NK-92 treated with Interleukin-12 subunit alpha and Interleukin-12 subunit beta, amount 100 ng/mL, for 24 hours (cell line): Measurements from ENCODE around the gene FBXO36.

Experiments used
- DNase-seq: peaks from one replicate; lab custom pipeline; 2025; lab: John Stamatoyannopoulos, UW

The FBXO36 gene

DNA sequence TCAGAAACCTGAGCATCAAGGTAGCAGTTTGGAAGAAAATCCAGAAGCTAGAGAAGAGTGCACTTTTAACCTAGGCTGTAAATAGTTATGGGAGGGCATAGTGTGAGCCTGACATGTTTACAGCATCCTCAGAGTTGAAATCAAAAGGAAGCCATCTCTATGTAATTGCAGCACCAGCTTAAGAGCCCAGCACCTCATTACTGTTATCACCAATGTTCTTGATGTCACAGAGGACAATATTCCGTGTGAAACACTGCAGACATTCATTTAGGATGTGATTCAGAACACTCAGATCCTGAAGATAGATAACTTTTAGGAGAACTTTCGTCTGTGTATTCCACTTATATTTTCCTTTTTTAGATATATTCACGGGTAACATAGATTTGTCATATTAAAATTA is 48.1 kb downstream of the FBXO36 start:
- no peak for DNase-seq

DNA sequence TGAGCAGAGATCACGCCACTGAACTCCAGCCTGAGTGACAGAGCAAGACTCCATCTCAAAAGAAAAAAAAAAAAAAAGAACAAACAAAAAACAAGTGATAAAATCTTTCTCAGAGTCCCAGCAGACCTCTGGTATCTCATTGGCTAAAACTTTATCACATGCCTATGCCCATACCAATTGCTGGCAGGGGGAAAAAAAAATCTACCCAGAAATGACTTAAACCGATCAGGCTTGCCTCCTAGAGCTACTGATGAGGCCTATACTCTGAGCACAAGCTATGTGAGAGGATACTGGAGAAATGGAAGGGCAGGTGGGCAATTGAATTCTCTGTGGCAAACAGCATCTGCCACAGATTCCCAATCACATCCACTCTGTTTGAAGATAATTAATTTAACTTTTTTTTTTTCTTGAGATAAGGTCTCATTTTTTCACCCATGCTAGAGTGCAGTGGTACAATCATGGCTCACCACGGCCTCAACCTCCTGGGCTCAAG is 49.0 kb downstream of the FBXO36 start:
- no peak for DNase-seq

DNA sequence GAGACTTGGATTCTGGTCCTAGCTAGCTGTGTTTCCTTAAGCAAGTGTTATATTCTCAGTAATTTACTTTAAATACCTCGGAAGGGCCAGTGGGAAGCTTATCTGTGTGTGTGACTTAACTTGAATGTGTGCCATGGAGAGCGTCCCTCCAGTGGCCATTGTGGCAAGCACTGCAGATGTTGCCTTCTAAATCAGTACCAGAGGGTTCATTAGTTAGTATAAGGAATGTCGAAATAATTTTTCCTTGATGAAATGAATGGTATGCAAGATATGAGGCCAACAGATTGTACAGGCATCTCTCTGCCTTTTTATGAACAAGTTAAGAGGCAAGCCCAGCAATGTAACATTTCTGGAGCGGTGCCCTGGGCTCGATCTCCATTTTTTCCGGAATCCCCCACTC is 52.0 kb downstream of the FBXO36 start:
- no peak for DNase-seq

DNA sequence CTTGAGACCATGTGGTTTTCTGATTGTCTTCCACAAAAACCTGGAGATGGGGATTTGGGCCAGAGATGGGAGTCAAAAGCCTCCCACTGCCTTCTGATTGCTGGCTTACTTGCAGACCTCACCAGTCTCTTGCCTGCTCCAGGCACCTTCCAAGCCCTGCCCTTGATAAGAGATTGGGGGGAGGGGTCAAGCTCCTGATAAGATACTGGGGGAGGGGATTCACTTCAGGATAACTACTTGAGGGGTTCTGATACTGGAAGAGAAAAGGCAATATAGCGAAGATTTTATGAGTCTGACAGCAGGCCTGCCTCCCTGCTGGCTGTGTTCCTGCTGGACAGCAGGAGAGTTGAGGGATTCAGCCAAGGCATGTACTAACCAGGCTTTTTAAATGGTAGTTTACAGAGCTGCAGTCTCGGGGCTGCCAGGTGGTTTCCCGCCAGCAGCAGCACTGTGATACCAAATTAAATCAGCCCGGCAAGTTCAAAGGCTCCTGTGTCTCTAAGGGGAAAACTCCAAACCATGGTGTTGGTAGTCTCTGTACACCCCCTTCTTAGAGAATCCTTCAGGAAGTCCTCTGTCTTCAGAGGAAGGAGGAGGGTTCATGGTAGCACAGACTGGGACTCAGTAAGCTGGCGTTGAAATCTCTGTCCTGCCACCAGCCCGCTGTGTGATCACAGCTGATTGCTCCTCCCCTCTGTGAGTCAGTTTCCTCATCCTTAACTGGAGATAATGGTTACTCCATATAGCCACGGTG is 58.3 kb downstream of the FBXO36 start:
- no peak for DNase-seq

DNA sequence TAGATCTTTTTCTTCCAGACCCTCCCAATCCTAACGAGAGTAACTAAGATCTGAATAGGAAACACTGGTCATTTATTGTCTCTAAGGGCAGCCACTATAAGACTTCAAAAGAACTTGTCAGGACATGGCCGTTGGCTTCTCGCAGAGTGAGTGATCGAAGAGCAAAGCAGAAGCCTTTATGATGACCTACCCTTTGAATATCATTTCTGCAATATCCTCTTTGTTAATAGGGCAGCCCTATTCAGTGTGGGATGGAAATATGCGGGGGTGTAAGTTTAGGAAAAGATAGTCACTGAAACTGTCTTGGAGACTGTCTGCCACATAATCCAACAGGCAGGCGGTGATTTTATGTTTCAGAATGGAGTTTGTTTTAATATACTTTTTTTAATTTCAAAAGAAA is 70.9 kb downstream of the FBXO36 start:
- DNase-seq, result no peak

DNA sequence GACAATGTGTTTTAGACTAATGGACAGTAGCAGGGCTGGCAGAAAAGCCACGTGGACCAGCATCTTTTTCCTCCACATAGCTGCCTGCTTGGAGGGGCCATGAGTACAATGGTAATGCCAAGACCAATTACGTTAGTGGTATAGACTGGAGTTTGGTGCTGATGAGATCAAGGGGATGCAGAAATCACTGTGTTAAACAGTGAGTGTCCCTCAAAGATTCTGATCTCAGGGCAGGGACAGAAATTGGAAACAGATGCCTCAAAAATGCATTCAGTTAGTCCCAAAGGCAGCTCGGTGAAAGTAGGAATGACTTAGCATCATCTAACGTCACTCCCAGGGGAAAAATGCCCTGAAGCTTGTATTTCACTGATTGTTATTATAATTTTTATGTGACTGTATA is 74.0 kb downstream of the FBXO36 start:
- DNase-seq, result no peak

DNA sequence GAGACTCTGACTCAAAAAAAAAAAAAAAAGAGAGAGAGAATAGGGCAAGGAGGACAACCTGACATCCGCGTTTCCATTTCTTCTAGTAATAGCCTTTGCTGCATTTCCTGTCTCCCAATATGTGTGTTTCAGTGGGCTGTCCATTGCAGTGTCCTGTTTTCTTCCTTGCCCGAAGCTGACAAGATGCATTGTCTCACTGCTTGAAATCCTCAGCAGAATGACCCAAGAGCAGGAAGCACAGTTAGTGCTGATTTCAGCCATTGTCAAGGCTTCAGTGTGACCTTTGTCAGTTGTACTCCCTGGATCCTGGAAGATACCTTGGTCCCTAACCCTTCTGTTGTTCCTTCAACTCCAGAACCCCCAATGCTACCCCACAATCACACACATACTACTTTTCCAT is 75.3 kb downstream of the FBXO36 start:
- no peak for DNase-seq

DNA sequence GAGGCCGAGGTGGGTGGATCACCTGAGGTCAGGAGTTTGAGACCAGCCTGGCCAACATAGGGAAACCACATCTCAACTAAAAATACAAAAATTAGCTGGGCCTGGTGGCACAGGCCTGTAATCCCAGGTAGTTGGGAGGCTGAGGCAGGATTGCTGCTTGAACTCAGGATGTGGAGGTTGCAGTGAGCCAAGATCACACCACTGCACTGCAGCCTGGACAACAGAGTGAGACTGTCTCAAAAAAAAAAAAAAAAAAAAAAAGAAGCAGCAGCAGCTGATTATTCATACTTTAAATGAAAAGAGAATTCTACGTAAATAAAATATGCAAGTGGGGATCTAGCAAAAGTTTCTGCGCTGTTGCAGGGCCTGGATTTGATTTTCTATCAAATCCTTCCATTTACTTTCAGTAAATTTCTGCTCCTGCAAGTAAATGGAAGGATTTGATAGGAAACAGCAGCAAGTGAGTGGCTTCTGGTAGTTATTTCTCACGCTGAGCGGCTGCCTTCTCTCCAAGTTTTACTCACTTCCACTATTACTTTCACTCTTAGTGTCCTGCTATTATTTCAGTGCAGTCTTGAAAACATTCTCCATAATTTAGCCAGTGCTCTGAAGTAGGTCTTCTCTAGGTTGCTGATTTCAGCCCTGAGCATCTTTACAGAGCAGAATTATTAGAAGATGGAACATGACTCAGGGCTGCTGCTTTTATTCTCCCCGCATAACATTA is 78.0 kb downstream of the FBXO36 start:
- DNase-seq, result no peak

DNA sequence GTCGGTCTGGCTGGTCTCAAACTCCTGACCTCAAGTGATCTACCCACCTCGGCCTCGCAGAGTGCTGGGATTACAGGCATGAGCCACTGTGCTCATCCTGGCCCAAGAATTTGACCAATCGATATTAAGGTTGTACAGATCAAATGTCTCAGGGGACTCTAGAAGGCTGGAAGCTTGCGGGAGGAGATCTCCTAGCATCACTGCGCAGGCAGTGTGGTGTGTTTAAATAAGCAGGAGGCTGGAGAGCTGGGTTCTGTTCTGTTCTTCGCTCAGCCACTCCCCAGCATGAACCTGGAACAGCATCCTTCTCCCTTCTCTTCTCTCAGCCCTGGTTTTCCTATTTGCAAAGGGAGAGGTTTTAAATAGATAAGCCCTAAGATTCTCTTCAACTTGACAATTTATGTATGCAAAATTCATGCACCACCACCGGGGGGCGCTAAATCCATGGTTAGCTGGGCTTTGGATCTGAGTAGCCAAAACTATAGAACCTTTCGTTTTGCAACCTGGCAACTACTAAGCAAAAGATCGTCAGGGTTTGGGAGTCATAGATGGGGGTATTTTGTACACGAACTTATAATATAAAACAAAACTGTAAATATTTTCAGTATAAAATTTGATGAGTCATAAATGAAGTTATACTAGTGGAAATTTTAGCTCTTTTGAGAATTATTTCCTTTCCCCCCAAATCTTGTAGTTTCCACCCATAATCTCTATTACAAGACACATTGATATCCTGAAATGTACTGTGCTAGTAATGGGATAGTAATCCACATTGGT is 85.8 kb downstream of the FBXO36 start:
- DNase-seq, result peak; percentile 67

DNA sequence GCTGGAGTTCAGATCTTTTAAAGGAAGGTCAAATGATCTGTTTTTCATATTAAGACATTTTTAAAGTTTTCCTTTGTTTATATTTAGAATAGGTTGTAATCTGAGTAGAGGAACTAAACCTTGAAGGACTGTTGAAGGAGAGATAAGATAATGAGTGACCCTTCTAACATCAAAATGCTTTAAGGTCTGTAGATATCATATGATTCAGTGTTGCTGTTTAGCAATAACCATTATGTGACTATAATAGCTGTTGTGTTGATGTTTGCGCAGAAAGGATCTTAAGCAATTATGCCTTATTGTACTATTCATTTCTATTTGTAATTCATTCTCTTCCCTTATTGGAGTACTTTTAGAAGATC is 86.4 kb downstream of the FBXO36 start:
- DNase-seq, result no peak

DNA sequence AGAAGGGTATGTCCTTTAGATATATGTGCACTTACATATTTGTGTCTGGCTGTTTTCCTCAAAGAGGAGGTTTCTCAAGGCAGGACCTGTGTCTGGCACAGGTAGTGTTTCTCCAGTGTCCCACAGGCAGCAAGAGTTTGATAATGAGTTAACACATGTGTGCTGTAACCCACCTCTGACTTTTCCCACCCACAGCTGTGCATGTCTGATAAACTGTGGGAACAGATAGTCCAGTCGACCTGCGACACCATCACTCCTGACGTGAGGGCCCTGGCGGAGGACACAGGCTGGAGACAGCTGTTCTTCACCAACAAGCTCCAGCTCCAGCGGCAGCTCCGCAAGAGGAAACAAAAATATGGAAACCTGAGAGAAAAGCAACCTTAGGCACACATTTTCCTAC is 88.2 kb downstream of the FBXO36 start:
- no peak for DNase-seq

DNA sequence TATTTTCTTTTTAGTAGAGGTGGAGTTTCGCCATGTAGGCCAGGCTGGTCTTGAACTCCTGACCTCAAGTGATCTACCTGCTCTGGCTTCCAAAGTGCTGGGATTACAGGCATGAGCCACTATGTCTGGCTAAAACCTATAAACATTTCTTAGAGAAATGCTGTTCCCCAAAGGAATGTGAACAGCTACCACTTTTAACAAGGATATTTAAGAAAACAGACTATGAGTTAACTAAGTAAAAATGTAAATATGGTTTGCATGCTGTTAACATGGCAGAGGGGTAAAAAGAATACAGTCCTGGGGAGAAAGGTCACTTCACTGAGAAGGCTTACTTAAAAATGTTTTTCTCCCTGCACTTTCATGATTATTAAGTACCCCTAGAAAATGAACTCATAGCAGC is 89.3 kb downstream of the FBXO36 start:
- no peak for DNase-seq

DNA sequence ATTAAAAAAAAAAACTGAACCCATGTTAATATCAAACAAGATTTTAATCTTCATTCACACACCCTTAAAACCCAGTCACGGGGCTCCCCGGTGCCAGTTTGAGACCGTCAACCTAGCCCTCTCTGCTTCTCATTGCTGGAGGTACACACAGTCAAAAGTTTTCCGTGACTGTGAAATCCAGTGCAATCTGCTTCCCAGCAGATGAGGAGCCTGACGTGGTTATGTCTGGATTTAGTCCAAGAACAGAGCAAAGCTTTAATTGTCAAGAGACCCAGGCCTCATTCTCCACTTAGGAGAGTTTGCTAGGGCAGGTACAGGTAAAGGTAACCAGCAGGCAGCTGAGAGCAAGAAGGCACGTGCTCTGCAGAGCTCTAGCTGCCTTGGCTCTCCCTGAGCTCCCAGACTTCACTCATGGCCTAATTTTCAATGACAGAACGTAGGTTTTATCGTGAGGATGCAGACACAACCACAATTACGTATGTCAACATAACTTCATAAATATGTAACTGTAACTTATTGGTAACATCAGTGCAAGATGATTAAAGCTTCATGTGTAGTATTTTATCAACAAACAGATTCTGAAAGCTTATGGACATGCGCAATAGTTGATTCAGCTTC is 90.1 kb downstream of the FBXO36 start:
- DNase-seq, result no peak

DNA sequence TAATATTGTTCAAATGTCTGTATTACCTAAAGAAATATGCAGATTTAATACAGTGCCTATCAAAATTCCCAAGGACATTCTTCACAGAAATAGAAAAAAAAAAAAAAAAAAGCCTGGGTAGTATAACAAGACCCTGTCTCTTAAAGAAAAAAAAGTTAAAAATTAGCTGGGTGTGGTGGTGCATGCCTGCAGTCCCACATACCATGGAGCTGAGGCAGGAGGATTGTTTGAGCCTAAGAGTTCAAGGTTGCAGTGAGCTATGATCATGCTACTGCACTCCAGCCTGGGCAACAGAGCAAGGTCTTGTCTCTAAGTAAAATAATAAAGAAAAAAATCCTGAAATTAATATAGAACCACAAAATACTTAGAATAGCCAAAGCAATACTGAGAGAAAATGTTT is 94.5 kb downstream of the FBXO36 start:
- DNase-seq, result no peak

DNA sequence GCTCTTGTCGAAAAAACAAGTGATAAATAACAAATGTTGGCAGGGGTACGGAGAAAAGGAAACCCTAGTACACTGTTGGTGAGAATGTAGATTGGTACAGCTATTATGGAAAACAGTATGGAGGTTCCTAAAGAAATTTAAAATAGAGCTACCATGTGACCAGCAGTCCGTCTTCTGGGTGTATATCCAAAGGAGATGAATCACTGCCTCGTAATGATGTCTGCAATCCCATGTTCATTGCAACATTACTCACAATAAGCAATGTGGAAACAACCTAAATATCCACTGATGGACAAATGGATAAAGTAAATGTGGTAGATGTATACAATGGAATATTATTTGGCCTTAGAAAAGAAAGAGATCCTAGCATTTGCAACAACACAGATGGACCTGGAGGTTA is 95.8 kb downstream of the FBXO36 start:
- DNase-seq, result no peak

DNA sequence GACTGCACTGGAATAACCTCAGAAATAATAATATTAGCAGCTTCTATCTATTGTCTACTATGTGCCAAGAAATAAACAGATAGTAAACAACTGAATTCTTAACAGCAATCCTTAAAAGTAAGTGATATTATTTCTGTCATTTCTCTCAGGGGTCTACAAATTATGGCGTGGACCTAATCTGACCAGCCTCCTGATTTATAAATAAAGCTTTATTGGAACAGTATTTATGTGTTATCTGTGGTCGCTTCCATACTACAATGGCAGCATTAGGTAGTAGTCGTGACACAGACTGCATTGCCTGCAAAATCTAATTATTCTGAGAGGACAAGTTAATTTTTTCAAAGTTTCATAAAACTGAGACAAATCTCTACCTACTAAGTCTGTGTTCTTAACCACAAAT is 97.4 kb downstream of the FBXO36 start:
- no peak for DNase-seq

DNA sequence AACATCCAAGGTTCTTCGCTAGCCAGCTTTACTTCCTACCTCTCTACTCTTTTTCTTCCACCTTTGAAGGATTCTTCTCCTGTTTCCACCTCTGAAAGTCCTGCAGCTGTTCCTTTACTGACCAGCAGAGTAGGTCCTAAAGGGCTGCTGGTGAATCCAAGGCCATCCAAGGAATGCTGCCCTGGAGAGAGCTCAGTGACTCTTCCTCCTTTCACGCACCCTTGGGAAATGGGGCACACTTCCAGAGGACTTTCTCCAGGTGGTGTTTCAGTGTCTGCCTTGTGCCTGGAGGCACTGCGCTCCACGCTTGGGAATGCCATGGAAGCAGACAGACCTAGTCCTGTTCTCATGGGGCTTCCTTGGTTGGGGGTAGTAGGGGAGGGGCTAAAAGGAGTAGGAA is 101.0 kb downstream of the FBXO36 start:
- no peak for DNase-seq

DNA sequence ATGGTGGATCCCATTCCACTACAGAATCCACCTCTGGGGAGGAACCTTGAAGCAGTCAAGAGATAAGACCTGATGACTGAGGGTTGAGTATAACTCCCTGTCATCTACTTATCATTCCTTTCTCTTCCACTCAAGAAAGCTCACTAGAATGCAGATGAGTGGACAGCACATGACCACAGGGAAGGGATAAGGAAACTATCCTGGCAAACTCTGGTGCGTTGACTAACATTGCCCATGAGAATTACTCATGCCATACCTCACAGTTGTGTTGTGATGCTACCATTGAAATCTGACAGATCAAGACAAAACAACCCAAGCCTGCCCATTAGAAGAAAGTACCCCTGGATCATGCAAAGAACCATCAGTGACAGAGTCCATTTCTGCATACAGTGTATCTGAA is 119.9 kb downstream of the FBXO36 start:
- DNase-seq, result no peak

DNA sequence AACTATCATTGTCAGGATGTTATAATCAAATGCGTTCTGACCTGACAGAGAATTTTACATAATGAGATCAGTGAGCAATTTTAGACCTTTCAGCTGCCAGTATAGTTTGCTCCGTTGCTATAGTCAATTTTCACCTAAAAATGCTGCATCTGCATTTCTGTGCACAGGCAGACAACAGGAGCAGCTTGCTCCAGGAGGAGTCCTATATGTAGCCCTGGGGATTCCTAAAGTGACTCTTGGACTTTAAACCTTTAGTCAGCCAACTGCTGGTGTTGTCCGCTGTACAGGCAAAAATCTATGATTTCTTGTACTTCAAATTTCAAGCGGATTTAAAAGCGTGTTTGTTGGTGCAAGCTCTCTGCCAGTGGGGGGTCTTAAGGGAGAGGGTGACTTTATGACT is 120.7 kb downstream of the FBXO36 start:
- DNase-seq, result no peak

DNA sequence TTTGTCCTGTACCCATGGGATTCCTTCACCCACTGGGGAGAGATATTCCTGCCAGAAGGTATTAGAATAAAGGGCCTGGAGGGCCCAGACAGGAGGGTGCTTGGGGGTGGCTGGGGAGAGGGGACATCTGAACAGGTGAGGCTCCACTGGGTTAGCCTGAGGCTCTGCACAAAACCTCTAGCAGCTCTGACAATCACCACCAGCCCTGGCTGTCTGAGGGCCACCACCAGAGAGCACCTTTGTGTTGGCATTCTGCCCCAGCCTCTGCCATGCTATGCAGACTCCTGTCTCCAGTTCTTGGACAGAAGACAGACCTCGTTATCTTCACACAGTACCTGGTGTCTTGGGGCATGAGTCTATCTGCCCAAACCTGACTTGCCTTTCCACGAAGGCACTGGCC is 121.2 kb downstream of the FBXO36 start:
- no peak for DNase-seq

DNA sequence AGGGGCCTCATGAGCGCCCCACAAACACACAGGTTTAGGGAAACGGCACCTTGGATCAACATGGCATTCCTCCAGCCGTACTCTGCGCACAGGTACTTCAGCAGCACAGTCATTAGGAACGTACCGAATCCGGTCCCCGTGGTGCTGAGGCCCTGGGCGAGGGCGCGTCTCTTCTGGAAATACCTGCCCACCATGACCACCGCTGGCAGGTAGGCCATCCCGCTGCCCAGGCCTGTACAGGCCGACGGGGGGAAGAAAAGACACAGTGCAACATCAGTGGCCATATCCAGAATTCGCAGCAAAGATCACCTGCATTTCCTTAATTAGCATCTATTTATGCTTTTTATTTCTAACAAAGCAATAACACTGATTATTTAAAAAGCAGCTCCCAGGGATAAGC is 124.2 kb downstream of the FBXO36 start:
- DNase-seq, result no peak

DNA sequence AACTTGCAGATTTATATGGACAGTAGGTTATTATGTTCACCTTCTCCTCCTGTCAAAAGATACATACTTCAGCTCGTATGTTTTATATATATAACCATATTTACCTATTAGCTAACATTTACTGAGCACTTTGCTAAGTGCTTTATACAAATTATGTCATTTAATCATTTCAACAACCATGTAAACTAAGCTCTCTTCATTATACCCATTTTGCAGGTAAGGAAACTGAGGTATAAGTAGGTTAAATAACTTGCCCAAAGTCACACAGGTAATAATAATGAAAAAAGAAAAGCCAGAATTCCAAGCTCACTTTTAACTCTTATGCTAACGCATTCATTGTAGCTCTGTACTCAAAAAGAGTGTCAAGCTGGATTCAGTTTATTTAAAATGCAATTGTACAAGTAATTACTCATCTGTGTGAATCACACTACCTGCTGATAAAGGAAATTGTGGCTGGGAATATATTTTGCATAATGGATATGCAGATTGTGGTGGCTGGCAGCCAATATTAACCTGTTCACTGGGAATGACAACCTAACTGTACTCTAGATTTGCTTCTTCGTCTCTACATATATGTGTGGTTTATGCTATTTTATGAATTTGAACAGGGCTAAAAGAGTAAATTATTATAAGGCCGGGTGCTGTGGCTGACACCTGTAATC is 125.8 kb downstream of the FBXO36 start:
- DNase-seq, result no peak
